OCI-LY1 (cell line): ENCODE measurements around the gene RUBCN.
"Not testable (repeated sequence)": the region's sequence is repeated elsewhere in the genome, so short reads cannot be mapped to it uniquely, and the experiment has no call there.

Source experiments
- H2AFZ ChIP-seq: fragments of 200-600 bp; sonication (generic), shearing (Covaris generic); 2 replicates; pipeline ENCODE4 v1.6.0; 2014; ENCODE audit warnings: antibody characterized with exemption, mild to moderate bottlenecking, low read length
- H3F3A ChIP-seq: fragments of 200-600 bp; sonication (generic), shearing (Covaris generic); 2 replicates; pipeline ENCODE4 v1.6.0; 2014; ENCODE audit warnings: mild to moderate bottlenecking, antibody characterized with exemption, low read length, moderate library complexity; ENCODE audit not compliant: insufficient read depth
- H3K27ac ChIP-seq: fragments of 200-600 bp; sonication (generic); 2 replicates; pipeline ENCODE4 v1.5.1; 2014; ENCODE audit warnings: low read length, mixed run types, mild to moderate bottlenecking, low read depth; ENCODE audit not compliant: poor library complexity, severe bottlenecking
- H3K27me3 ChIP-seq: fragments of 200-600 bp; sonication (generic); 2 replicates; pipeline ENCODE4 v1.6.0; 2014; ENCODE audit warnings: antibody characterized with exemption, mild to moderate bottlenecking, low read length, moderate library complexity; ENCODE audit not compliant: insufficient read depth
- H3K36me3 ChIP-seq: fragments of 200-600 bp; sonication (generic); 2 replicates; pipeline ENCODE4 v1.6.1; 2014; ENCODE audit warnings: mild to moderate bottlenecking, antibody characterized with exemption, low read length, moderate library complexity, mixed read lengths; ENCODE audit not compliant: insufficient read depth
- H3K4me1 ChIP-seq: fragments of 200-600 bp; sonication (generic); 2 replicates; pipeline ENCODE4 v1.5.1; 2014; ENCODE audit warnings: mild to moderate bottlenecking, low read length, moderate library complexity; ENCODE audit not compliant: insufficient read depth, severe bottlenecking
- H3K4me2 ChIP-seq: fragments of 200-600 bp; sonication (generic), shearing (Covaris generic); 2 replicates; pipeline ENCODE4 v1.6.1; 2014; ENCODE audit warnings: low read length
- H3K4me3 ChIP-seq: fragments of 200-600 bp; sonication (generic); 2 replicates; pipeline ENCODE4 v1.5.1; 2014; ENCODE audit warnings: low read length, low read depth, mild to moderate bottlenecking, mixed read lengths; ENCODE audit not compliant: poor library complexity, severe bottlenecking
- H3K79me2 ChIP-seq: fragments of 200-600 bp; shearing (Covaris generic); 2 replicates; pipeline ENCODE4 v1.6.1; 2016; ENCODE audit warnings: mixed run types, low read length, mixed read lengths; ENCODE audit not compliant: insufficient read depth
- H3K9ac ChIP-seq: fragments of 200-600 bp; sonication (generic), shearing (Covaris generic); 2 replicates; pipeline ENCODE4 v1.6.1; 2014; ENCODE audit warnings: mild to moderate bottlenecking, low read length, mixed read lengths
- H3K9me2 ChIP-seq: fragments of 200-600 bp; sonication (generic), shearing (Covaris generic); 2 replicates; pipeline ENCODE4 v1.6.1; 2014; ENCODE audit warnings: low read depth, mild to moderate bottlenecking, low read length, mixed read lengths
- H3K9me3 ChIP-seq: fragments of 200-600 bp; shearing (Covaris generic); 2 replicates; pipeline ENCODE4 v1.6.1; 2014; ENCODE audit warnings: low read length, mixed read lengths
- H4K20me1 ChIP-seq: fragments of 200-600 bp; sonication (generic), shearing (Covaris generic); 2 replicates; pipeline ENCODE4 v1.6.0; 2016; ENCODE audit warnings: mild to moderate bottlenecking, low read length; ENCODE audit not compliant: insufficient read depth
- CTCF ChIP-seq: fragments of 200-600 bp; sonication (generic), shearing (Covaris generic); IDR thresholded peaks from 2 replicates; pipeline ENCODE4 v1.5.1; 2017; ENCODE audit warnings: mild to moderate bottlenecking, antibody characterized with exemption, low read length, moderate library complexity, mixed read lengths
- EZH2 ChIP-seq: fragments of 200-600 bp; sonication (generic), shearing (Covaris generic); IDR thresholded peaks from 2 replicates; pipeline ENCODE4 v1.8.0; 2017; ENCODE audit warnings: borderline replicate concordance, mixed run types, mild to moderate bottlenecking, antibody characterized with exemption, low read length, moderate library complexity, mixed read lengths

RUBCN gene

DNA sequence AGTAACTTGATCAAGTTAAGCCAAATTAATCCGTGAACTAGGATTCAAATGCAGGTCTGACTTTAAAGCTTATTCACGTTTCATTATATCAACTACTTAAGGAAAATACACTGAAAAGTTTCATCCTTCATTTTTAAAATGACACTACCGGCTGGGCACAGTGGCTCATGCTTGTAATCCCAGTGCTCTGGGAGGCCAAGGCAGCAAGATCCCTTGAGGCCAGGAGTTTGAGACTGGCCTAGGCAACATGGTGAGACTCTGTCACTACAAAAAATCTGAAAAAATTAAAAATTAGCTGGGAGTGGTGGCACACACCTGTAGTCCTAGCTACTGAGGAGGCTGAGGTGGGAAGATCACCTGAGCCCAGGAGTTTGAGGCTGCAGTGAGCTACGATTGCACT lies 3.7 kb downstream of the RUBCN start:
- H3K9me2 ChIP-seq: no peaks in the 10 kb centered on the region
- H3K4me1 ChIP-seq: peaks cover 75% of the 10 kb centered on the region
- no peaks in the 10 kb centered on the region for H3K9me3 ChIP-seq
- H2AFZ ChIP-seq: no peak overlapping the region
- H3K9ac ChIP-seq: peak overlapping the region; percentile 44
- peaks cover 31% of the 10 kb centered on the region; the same call in 1 of the 2 replicates for H3K36me3 ChIP-seq
- peaks cover 12% of the 10 kb centered on the region; the same call in 1 of the 2 replicates for H3F3A ChIP-seq
- TF ChIP-seq CTCF: no peak
- peak overlapping the region; percentile 70 for H3K4me2 ChIP-seq
- no peaks in the 10 kb centered on the region for H4K20me1 ChIP-seq
- peaks cover 54% of the 10 kb centered on the region for H3K79me2 ChIP-seq
- no peaks in the 10 kb centered on the region for H3K27me3 ChIP-seq
- H3K4me3 ChIP-seq: no peak overlapping the region
- H3K27ac ChIP-seq: peak overlapping the region; percentile 97

- H4K20me1 ChIP-seq, H3K9ac ChIP-seq, H3K9me2 ChIP-seq, H3K4me2 ChIP-seq, H3K27me3 ChIP-seq, H3K4me3 ChIP-seq, H2AFZ ChIP-seq, H3K9me3 ChIP-seq: not testable (repeated sequence)
- H3K79me2 ChIP-seq: peaks cover 68% of the 10 kb centered on the region
- H3K27ac ChIP-seq: peak overlapping the region; percentile 97
- H3F3A ChIP-seq: peaks cover 12% of the 10 kb centered on the region; the same call in 1 of the 2 replicates
- peaks cover 40% of the 10 kb centered on the region; the same call in 1 of the 2 replicates for H3K36me3 ChIP-seq
- peaks cover 67% of the 10 kb centered on the region for H3K4me1 ChIP-seq
Observed at GRCh38 chr3:197731483-197731882, 5.2 kb downstream of the RUBCN start.

GRCh38 chr3:197730770-197731169 lies 5.9 kb downstream of the RUBCN start:
- not testable (repeated sequence) for H3K4me3 ChIP-seq, H3K4me2 ChIP-seq, H3K27me3 ChIP-seq, H3K9me3 ChIP-seq, H3K27ac ChIP-seq, H4K20me1 ChIP-seq, H3K9me2 ChIP-seq, H2AFZ ChIP-seq, H3K9ac ChIP-seq
- peaks cover 41% of the 10 kb centered on the region; the same call in 1 of the 2 replicates for H3K36me3 ChIP-seq
- H3K4me1 ChIP-seq: peaks cover 67% of the 10 kb centered on the region
- peaks cover 65% of the 10 kb centered on the region for H3K79me2 ChIP-seq
- peaks cover 12% of the 10 kb centered on the region; the same call in 1 of the 2 replicates for H3F3A ChIP-seq

GRCh38 chr3:197730200-197730599 lies 6.5 kb downstream of the RUBCN start:
- Histone ChIP-seq H3K36me3 (peaks cover 42% of the 10 kb centered on the region), H3K4me2 (no peak overlapping the region), H3K27me3 (no peaks in the 10 kb centered on the region), H3K9me2 (no peaks in the 10 kb centered on the region), H3K9ac (no peak overlapping the region), H3K79me2 (peaks cover 66% of the 10 kb centered on the region), H3K4me1 (peaks cover 61% of the 10 kb centered on the region), H4K20me1 (no peaks in the 10 kb centered on the region), H2AFZ (no peak overlapping the region), H3F3A (0 out of 2 replicates have a peak, but pooled peaks cover 8% of the 10 kb centered on the region), H3K27ac (peak overlapping the region; percentile 54), H3K4me3 (no peak overlapping the region), H3K9me3 (peaks cover 3% of the 10 kb centered on the region)
- no peak for TF ChIP-seq CTCF
- no peak for TF ChIP-seq EZH2
